ENCODE measurements around the gene DHRS7B.

Gene DHRS7B

GRCh38 chr17:21157586-21158370, 31.0 kb downstream of the DHRS7B start:
- peaks cover 3% of the 10 kb centered on the region for H3K4me1 ChIP-seq (ENCODE audit: control insufficient read depth, insufficient read depth, low read length, poor library complexity, severe bottlenecking)
- H3K36me3 ChIP-seq (ENCODE audit: control insufficient read depth, insufficient read depth, low read length), result no peaks in the 10 kb centered on the region
- H3K27ac ChIP-seq (ENCODE audit: low read depth, low read length, severe bottlenecking), result no peak overlapping the region
- no peak overlapping the region for H3K4me3 ChIP-seq (ENCODE audit: extremely low read depth, insufficient read depth, low read length, poor library complexity, severe bottlenecking)
- 100% methylated on average over 1 of the region's 1 CpG; no CpG with 5 or more reads in 1 of the 2 experiments for WGBS, 2 experiments (ENCODE audit: insufficient coverage in 2 of 2)
- peaks cover 2% of the 10 kb centered on the region for H3K9me3 ChIP-seq (ENCODE audit: control insufficient read depth, low read length)

GRCh38 chr17:21160401-21160800, 33.6 kb downstream of the DHRS7B start:
- Histone ChIP-seq H3K9me3 (ENCODE audit: control insufficient read depth, low read length) (no peaks in the 10 kb centered on the region), H3K4me3 (ENCODE audit: extremely low read depth, insufficient read depth, low read length, poor library complexity, severe bottlenecking) (no peak overlapping the region), H3K36me3 (ENCODE audit: control insufficient read depth, insufficient read depth, low read length) (no peaks in the 10 kb centered on the region), H3K27ac (ENCODE audit: low read depth, low read length, severe bottlenecking) (no peak overlapping the region), H3K4me1 (ENCODE audit: control insufficient read depth, insufficient read depth, low read length, poor library complexity, severe bottlenecking) (peaks cover 3% of the 10 kb centered on the region)

- H3K4me1 ChIP-seq (ENCODE audit: control insufficient read depth, insufficient read depth, low read length, poor library complexity, severe bottlenecking), result peaks cover 3% of the 10 kb centered on the region
Observed at GRCh38 chr17:21161498-21162393, 35.0 kb downstream of the DHRS7B start.

GRCh38 chr17:21162394-21162775, 35.6 kb downstream of the DHRS7B start:
- Histone ChIP-seq H3K4me1 (ENCODE audit: control insufficient read depth, insufficient read depth, low read length, poor library complexity, severe bottlenecking) (peaks cover 3% of the 10 kb centered on the region), H3K27ac (ENCODE audit: low read depth, low read length, severe bottlenecking) (no peak overlapping the region), H3K9me3 (ENCODE audit: control insufficient read depth, low read length) (no peaks in the 10 kb centered on the region), H3K36me3 (ENCODE audit: control insufficient read depth, insufficient read depth, low read length) (no peaks in the 10 kb centered on the region), H3K4me3 (ENCODE audit: extremely low read depth, insufficient read depth, low read length, poor library complexity, severe bottlenecking) (no peak overlapping the region)
- 100% methylated on average over 1 of the region's 2 CpGs for WGBS, 2 experiments (ENCODE audit: insufficient coverage in 2 of 2)

More at GRCh38 chr17:21161498-21162393, 35.0 kb downstream of the DHRS7B start:
- H3K36me3 ChIP-seq (ENCODE audit: control insufficient read depth, insufficient read depth, low read length), result no peaks in the 10 kb centered on the region
- no peaks in the 10 kb centered on the region for H3K9me3 ChIP-seq (ENCODE audit: control insufficient read depth, low read length)
- no peak overlapping the region for H3K4me3 ChIP-seq (ENCODE audit: extremely low read depth, insufficient read depth, low read length, poor library complexity, severe bottlenecking)
- WGBS, 2 experiments (ENCODE audit: insufficient coverage in 2 of 2), result 93 to 97% methylated on average over 5 to 6 of the region's 7 CpGs
- no peak overlapping the region for H3K27ac ChIP-seq (ENCODE audit: low read depth, low read length, severe bottlenecking)

GRCh38 chr17:21163101-21163500, 36.3 kb downstream of the DHRS7B start:
- no CpG with 5 or more reads among the region's 6 CpGs for WGBS, 2 experiments (ENCODE audit: insufficient coverage in 2 of 2)
- Histone ChIP-seq H3K4me3 (ENCODE audit: extremely low read depth, insufficient read depth, low read length, poor library complexity, severe bottlenecking) (no peak overlapping the region), H3K9me3 (ENCODE audit: control insufficient read depth, low read length) (no peaks in the 10 kb centered on the region), H3K4me1 (ENCODE audit: control insufficient read depth, insufficient read depth, low read length, poor library complexity, severe bottlenecking) (peaks cover 3% of the 10 kb centered on the region), H3K27ac (ENCODE audit: low read depth, low read length, severe bottlenecking) (no peak overlapping the region), H3K36me3 (ENCODE audit: control insufficient read depth, insufficient read depth, low read length) (no peaks in the 10 kb centered on the region)

GRCh38 chr17:21164216-21164615, 37.5 kb downstream of the DHRS7B start:
- WGBS, 2 experiments (ENCODE audit: insufficient coverage in 2 of 2), result 88 to 92% methylated on average over 4 of the region's 6 CpGs

GRCh38 chr17:21164620-21165019, 37.9 kb downstream of the DHRS7B start:
- 100% methylated on average over 3 of the region's 5 CpGs for WGBS, 2 experiments (ENCODE audit: insufficient coverage in 2 of 2)
- H3K4me3 ChIP-seq (ENCODE audit: extremely low read depth, insufficient read depth, low read length, poor library complexity, severe bottlenecking), result no peak overlapping the region

More at GRCh38 chr17:21164216-21164615, 37.5 kb downstream of the DHRS7B start:
- Histone ChIP-seq H3K4me1 (ENCODE audit: control insufficient read depth, insufficient read depth, low read length, poor library complexity, severe bottlenecking) (peaks cover 3% of the 10 kb centered on the region), H3K4me3 (ENCODE audit: extremely low read depth, insufficient read depth, low read length, poor library complexity, severe bottlenecking) (no peak overlapping the region), H3K36me3 (ENCODE audit: control insufficient read depth, insufficient read depth, low read length) (no peaks in the 10 kb centered on the region), H3K9me3 (ENCODE audit: control insufficient read depth, low read length) (no peaks in the 10 kb centered on the region), H3K27ac (ENCODE audit: low read depth, low read length, severe bottlenecking) (no peak overlapping the region)

GRCh38 chr17:21165922-21166594, 39.3 kb downstream of the DHRS7B start:
- H3K36me3 ChIP-seq (ENCODE audit: control insufficient read depth, insufficient read depth, low read length), result no peaks in the 10 kb centered on the region
- H3K27ac ChIP-seq (ENCODE audit: low read depth, low read length, severe bottlenecking), result no peak overlapping the region
- H3K4me1 ChIP-seq (ENCODE audit: control insufficient read depth, insufficient read depth, low read length, poor library complexity, severe bottlenecking), result peaks cover 3% of the 10 kb centered on the region
- WGBS, 2 experiments (ENCODE audit: insufficient coverage in 2 of 2), result 93 to 96% methylated on average over 7 to 9 of the region's 11 CpGs
- no peak overlapping the region for H3K4me3 ChIP-seq (ENCODE audit: extremely low read depth, insufficient read depth, low read length, poor library complexity, severe bottlenecking)
- no peaks in the 10 kb centered on the region for H3K9me3 ChIP-seq (ENCODE audit: control insufficient read depth, low read length)

More at GRCh38 chr17:21164620-21165019, 37.9 kb downstream of the DHRS7B start:
- H3K27ac ChIP-seq (ENCODE audit: low read depth, low read length, severe bottlenecking), result no peak overlapping the region
- peaks cover 3% of the 10 kb centered on the region for H3K4me1 ChIP-seq (ENCODE audit: control insufficient read depth, insufficient read depth, low read length, poor library complexity, severe bottlenecking)
- H3K36me3 ChIP-seq (ENCODE audit: control insufficient read depth, insufficient read depth, low read length), result no peaks in the 10 kb centered on the region
- no peaks in the 10 kb centered on the region for H3K9me3 ChIP-seq (ENCODE audit: control insufficient read depth, low read length)

- WGBS, 2 experiments (ENCODE audit: insufficient coverage in 2 of 2), result 90 to 100% methylated on average over 3 of the region's 5 CpGs
- Histone ChIP-seq H3K9me3 (ENCODE audit: control insufficient read depth, low read length) (no peaks in the 10 kb centered on the region), H3K4me3 (ENCODE audit: extremely low read depth, insufficient read depth, low read length, poor library complexity, severe bottlenecking) (no peak overlapping the region), H3K36me3 (ENCODE audit: control insufficient read depth, insufficient read depth, low read length) (peaks cover 4% of the 10 kb centered on the region), H3K4me1 (ENCODE audit: control insufficient read depth, insufficient read depth, low read length, poor library complexity, severe bottlenecking) (peaks cover 3% of the 10 kb centered on the region), H3K27ac (ENCODE audit: low read depth, low read length, severe bottlenecking) (no peak overlapping the region)
Observed at GRCh38 chr17:21166595-21167210, 39.9 kb downstream of the DHRS7B start.

GRCh38 chr17:21167303-21167702, 40.5 kb downstream of the DHRS7B start:
- H3K4me1 ChIP-seq (ENCODE audit: control insufficient read depth, insufficient read depth, low read length, poor library complexity, severe bottlenecking), result no peaks in the 10 kb centered on the region
- WGBS, 2 experiments (ENCODE audit: insufficient coverage in 2 of 2), result 89 to 95% methylated on average over 3 of the region's 5 CpGs
- peaks cover 8% of the 10 kb centered on the region for H3K36me3 ChIP-seq (ENCODE audit: control insufficient read depth, insufficient read depth, low read length)
- H3K9me3 ChIP-seq (ENCODE audit: control insufficient read depth, low read length), result no peaks in the 10 kb centered on the region
- H3K27ac ChIP-seq (ENCODE audit: low read depth, low read length, severe bottlenecking), result no peak overlapping the region
- H3K4me3 ChIP-seq (ENCODE audit: extremely low read depth, insufficient read depth, low read length, poor library complexity, severe bottlenecking), result no peak overlapping the region
